NOMO-1 (cell line): ENCODE measurements around the gene CRB3.
A peak's percentile ranks its signal among the peaks of the same experiment; 100 is the strongest.
"Not testable (repeated sequence)": the region's sequence is repeated elsewhere in the genome, so short reads cannot be mapped to it uniquely, and the experiment has no call there.

Source experiments
- DNase-seq, 2 experiments: peaks; one replicate each; lab custom pipeline; 2025; ENCODE audit not compliant: unreplicated experiment in 2 of 2; lab: John Stamatoyannopoulos, UW

The CRB3 gene

GRCh38 chr19:6490134-6490533, 26.1 kb downstream of the CRB3 start:
- DNase-seq: no peak

GRCh38 chr19:6491802-6492592, 27.9 kb downstream of the CRB3 start:
- DNase-seq: no peak

- no peak for DNase-seq
These were observed 30.5 kb downstream of the CRB3 start for GRCh38 chr19:6494438-6495036.

GRCh38 chr19:6495947-6496346, 31.9 kb downstream of the CRB3 start:
- DNase-seq: no peak

GRCh38 chr19:6498294-6499036, 34.4 kb downstream of the CRB3 start:
- peak; percentile 64 to 88 for DNase-seq

GRCh38 chr19:6499052-6499790, 35.1 kb downstream of the CRB3 start:
- no peak for DNase-seq

- DNase-seq: no peak
These were observed 37.0 kb downstream of the CRB3 start for GRCh38 chr19:6500837-6501739.

DNA sequence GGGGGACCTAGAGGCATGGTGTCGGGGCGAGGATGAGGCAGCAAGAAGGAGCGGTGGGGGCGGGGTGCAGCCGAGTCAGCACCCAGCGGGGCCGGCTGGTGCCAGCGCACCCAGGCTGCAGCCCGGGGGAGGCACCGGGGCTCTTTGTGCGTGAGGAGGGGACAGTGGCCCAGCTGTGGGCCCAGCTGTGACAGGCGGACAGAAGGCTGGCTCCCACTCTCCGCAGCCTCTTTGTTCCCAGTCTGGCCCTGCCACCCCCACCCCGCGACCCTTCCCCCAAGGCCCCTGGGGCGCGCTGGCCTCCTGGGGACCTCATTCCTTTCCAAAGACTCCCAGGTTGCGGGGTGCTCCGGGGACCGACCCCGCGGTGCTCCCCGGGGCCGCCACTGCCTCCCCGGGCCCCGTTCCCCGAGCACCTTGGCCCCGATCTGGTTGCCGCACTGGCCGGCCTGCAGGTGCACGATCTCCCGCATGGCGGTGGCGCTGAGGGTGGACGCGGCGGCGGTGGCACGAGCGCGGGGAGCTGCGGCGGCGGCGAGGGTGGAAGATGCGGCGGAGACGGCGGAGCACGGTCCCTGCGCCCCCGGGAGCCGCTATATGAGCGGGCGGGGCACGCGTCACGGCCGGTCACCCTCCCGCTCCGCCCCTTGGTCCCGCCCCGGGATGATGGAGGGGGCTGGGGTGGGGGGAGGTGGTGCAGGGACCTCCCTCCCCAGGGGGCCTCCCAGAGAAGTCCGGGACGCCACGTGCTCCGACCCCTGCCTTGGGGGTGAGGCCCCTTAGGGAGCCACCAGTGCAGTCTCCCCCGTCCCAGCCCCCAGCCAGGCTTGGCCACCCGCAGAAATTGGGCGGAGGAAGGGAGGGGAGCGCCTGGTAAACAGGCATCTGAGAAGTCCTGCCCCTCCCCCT, 37.9 kb downstream of the CRB3 start, which contains the start of gene TUBB4A:
Gene TUBB4A (minus strand): TSS at position 570 of the 909 bp plus-strand sequence. CDS start 97 bp downstream, at position 473.
- DNase-seq: no peak

GRCh38 chr19:6503407-6504201, 39.5 kb downstream of the CRB3 start:
- DNase-seq: no peak

DNA sequence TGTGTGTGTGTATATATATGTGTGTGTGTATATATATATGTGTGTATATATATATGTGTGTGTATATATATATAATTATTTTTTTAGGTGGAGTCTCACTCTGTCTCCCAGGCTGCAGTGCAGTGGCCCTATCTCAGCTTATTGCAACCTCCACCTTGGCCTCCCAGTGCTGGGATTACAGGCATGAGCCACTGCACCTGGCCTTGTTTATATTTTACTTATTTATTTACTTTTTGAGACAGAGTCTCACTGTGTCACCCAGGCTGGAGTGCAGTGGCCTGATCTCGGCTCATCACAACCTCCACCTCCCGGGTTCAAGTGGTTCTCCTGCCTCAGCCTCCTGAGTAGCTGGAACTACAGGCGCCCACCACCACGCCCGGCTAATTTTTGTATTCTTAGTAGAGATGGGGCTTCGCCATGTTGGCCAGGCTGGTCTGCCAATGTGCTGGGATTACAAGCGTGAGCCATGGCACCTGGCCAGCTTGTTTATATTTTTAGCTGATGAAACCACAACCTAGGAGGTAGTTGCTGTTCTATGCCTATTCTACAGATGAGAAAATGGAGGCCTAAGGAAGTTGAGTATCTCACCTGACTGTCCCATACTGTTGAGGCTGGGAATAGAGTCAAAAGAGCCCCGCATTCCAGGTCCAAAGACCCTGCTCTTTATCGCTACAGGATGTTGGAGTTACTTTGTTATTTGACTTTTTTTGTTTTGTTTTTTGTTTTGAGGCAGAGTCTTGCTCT, 44.1 kb downstream of the CRB3 start:
- not testable (repeated sequence) for DNase-seq

DNA sequence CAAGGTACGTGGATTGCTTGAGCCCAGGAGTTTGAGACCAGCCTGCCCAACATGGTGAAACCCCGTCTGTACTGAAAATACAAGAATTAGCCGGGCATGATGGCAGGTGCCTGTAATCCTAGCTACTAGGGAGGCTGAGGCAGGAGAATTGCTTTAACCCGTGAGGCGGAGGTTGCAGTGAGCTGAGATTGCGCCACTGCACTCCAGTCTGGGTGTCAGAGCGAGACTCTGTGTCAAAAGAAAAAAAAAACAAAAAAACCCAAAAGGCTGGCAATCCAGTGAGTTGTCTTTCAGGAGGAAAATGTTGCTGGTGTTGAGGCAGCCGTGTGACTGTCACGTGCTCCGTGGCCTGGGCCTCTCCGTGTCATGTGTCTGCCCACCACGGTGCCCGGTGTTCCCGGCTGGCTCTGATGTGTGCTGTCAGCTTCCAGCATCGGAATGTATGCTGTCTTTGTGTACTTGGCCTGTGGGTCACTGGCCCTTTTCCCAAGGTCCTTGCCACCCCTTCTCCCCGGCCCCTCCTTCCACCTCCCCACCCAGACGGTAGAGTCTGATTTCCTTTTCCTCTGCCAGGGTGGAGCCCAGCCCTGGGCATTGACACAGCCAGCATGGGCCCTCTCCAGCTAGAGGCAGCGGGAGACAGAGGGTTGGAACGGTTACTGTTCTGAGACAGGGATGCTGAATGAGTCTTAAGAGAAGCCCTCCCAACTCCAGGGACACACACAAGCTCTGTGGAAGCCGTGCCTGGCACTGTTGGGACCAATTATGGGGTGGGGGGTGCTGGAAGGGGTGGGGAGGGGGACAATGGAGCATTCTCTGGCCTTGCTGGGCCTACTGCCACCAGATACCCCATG, 45.3 kb downstream of the CRB3 start:
- DNase-seq: no peak

DNA sequence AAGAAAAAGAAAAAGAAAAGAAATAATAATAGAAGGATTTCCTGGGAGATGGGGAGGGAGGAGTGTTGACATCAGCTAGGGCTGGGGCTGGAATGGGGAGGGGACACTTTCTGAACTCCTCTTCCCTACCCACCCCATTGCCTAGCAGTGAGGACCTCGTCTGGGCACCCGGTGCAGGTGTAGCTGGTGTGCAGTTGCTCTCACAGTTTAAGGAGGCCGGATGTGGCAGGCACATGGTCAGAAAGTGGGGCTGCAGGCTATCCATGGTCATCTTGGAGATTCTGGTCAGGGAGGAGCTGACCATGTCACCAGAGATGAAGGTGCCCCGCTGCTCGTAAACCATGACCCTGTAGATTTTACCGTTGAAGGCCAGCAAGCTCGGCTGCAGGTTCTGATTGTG, 46.5 kb downstream of the CRB3 start:
- no peak for DNase-seq

- DNase-seq: no peak
These were observed 50.0 kb downstream of the CRB3 start for GRCh38 chr19:6514089-6514488.

DNA sequence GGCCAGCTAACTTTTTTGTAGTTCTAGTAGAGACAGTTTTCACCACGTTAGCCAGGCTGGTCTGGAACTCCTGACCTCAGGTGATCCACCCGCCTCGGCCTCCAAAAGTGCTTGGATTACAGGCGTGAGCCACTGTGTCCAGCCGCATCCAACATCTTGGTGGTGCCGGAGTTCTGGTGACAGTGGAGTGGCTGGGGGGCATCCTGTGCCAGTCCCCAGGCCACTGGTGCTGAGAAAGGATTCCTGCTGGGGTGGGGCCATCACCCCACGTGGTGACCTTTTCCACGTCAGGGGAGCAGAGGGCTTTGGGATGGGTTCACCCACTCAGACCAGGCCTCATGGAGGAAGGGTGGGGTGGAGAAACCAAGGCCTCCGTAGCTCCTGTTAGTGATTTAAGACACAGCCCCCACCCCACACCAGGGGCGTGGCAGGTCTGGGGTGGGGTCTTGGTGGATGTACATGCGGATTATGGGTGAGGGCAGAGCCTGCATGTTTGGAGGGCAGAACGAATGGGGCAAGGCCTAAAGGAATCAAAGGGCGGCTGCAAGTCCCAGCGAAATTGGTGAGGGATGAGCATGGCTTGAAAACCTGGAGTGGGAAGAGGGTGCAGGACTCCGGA, 51.0 kb downstream of the CRB3 start:
- no peak for DNase-seq

GRCh38 chr19:6516018-6516658, 52.1 kb downstream of the CRB3 start:
- DNase-seq: peak; percentile 88 to 99
